ENCODE results near the gene PPP4R2. TPM values are rescaled to one million over a fixed set of nuclear protein-coding genes. Genes with fewer than 3 reads are reported as not detected.

Gene PPP4R2
- total and polyA plus RNA-seq, 2 of the 4 experiments (the other 2 are of a cell fraction): 13.5 to 31.4 TPM

DNA sequence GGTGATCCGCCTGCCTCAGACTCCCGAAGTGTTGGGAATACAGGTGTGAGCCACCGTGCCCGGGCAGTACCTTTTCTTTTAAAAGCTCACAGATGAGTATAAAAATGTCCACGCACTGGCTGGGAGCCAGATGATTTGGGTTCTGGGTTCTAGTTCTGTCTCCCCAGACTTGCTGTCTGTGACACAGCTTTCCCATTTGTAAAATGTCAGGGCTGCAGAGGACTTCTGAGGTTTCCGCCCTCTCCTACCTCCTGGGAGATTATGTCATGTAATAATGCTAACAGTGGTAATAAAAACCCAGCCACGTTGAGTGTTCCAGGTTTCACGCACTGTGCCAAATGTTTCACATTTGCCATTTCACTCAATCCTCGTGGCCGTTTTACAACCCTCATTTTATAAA, 1.3 kb upstream of the PPP4R2 start:
- ATAC-seq (ENCODE audit: low read depth) (no peak), DNase-seq (no peak)
- Histone ChIP-seq H3K4me1 (ENCODE audit: control insufficient read depth, insufficient read depth, low read length) (peaks cover 8% of the 10 kb centered on the region), H2BK5ac (ENCODE audit: low read depth, low read length, poor library complexity, severe bottlenecking) (no peak overlapping the region), H2BK20ac (ENCODE audit: low read depth, low read length) (no peak overlapping the region), H3K23ac (ENCODE audit: low read depth, low read length) (no peak overlapping the region), H3K9me3 (ENCODE audit: control insufficient read depth, insufficient read depth, low read length) (no peaks in the 10 kb centered on the region), H4K5ac (ENCODE audit: low read depth, low read length) (no peak overlapping the region), H2AK9ac (replicated peaks; ENCODE audit: low read depth, low read length, poor library complexity) (peak overlapping the region; percentile 1), H2BK15ac (ENCODE audit: low read depth, low read length) (no peak overlapping the region), H3K36me3 (ENCODE audit: control insufficient read depth, insufficient read depth, low read length) (peaks cover 3% of the 10 kb centered on the region), H4K91ac (ENCODE audit: insufficient read depth, low read depth, low read length) (no peak overlapping the region; the same call in 1 of the 2 replicates), H3K18ac (ENCODE audit: low read depth, low read length) (no peak overlapping the region), H2AK5ac (ENCODE audit: low read depth, low read length) (no peak overlapping the region), H3K14ac (replicated peaks; ENCODE audit: low read depth, low read length) (no peak overlapping the region), H3K27ac (ENCODE audit: insufficient read depth, low read length) (no peak overlapping the region), H3K4me2 (ENCODE audit: low read depth, low read length) (no peak overlapping the region), H3K79me1 (ENCODE audit: low read depth in 1 of 2, low read length in 2 of 2) (peaks cover 3 to 6% of the 10 kb centered on the region in 2 experiments; a peak in 2 of 4 replicates), H3K56ac (ENCODE audit: extremely low read depth, insufficient read depth, low read length) (no peak overlapping the region), H4K8ac (ENCODE audit: low read depth in 2 of 2, low read length in 2 of 2) (no peak overlapping the region), H2AFZ (replicated peaks; ENCODE audit: low read length, poor library complexity) (no peak overlapping the region), H4K20me1 (ENCODE audit: insufficient read depth, low read length) (peaks cover 31% of the 10 kb centered on the region), H3K4me3 (ENCODE audit: insufficient read depth, low read depth, low read length) (no peak overlapping the region), H3K4ac (ENCODE audit: low read depth, low read length) (no peak overlapping the region), H3K27me3 (ENCODE audit: control insufficient read depth, insufficient read depth, low read length) (no peaks in the 10 kb centered on the region), H3K9ac (ENCODE audit: low read depth, low read length) (no peak overlapping the region), H3K9me1 (ENCODE audit: insufficient read depth, low read length) (peaks cover 3% of the 10 kb centered on the region; the same call in 1 of the 2 replicates), H2BK120ac (ENCODE audit: low read depth, low read length) (no peak overlapping the region)
- 100% methylated on average over 3 of the region's 10 CpGs; no CpG with 5 or more reads in 1 of the 2 experiments for WGBS, 2 experiments (ENCODE audit: extremely low coverage in 2 of 2, insufficient read length in 1 of 2)
- intact Hi-C loops (cut with micrococcal nuclease) (loop anchor here (5.0 kb wide), 4 partner anchors 42 to 108 kb away; partner anchors contain the start of gene GXYLT2), dilution Hi-C loops (cut with HindIII; ENCODE audit: low sequenced_read_pairs, unreplicated experiment) (no loop called here), in situ Hi-C loops (cut with MboI; ENCODE audit: low sequenced_read_pairs) (no loop called here)
- BruUV-seq (replicated peaks): no TSS peak
- POLR2A ChIA-PET (ENCODE audit: unreplicated experiment): interaction anchor here (0.6 kb wide), 1 partner anchor 16 kb away, joined by 3 read pairs; no protein-coding TSS in a partner anchor
- TF ChIP-seq BHLHE40 (IDR thresholded peaks at IDR 0.05; ENCODE audit: low read depth, low read length) (no peak), RFX5 (IDR thresholded peaks at IDR 0.05; ENCODE audit: low read depth, low read length) (no peak), ELK1 (IDR thresholded peaks at IDR 0.05; ENCODE audit: borderline replicate concordance, low read depth, low read length) (no peak), MXI1 (IDR thresholded peaks at IDR 0.05; ENCODE audit: borderline replicate concordance, low read depth, low read length) (no peak), CEBPB (IDR thresholded peaks at IDR 0.05; ENCODE audit: low read depth, low read length) (no peak), USF2 (IDR thresholded peaks at IDR 0.05; ENCODE audit: low read depth, low read length) (no peak), CTCF (conservative IDR thresholded peaks at IDR 0.05; ENCODE audit: low read depth, low read length) (no peak), SMC3 (IDR thresholded peaks at IDR 0.05; ENCODE audit: low read depth, low read length) (no peak), CHD1 (IDR thresholded peaks at IDR 0.05; ENCODE audit: low read depth, low read length) (no peak)
- CTCF ChIA-PET: no interaction called here
